OCI-LY1 (cell line): ENCODE results near the gene NEDD4L.

Experiments
- H2AFZ ChIP-seq: fragments of 200-600 bp; sonication (generic), shearing (Covaris generic); 2 replicates; pipeline ENCODE4 v1.6.0; 2014; ENCODE audit warnings: antibody characterized with exemption, mild to moderate bottlenecking, low read length
- H3F3A ChIP-seq: fragments of 200-600 bp; sonication (generic), shearing (Covaris generic); 2 replicates; pipeline ENCODE4 v1.6.0; 2014; ENCODE audit warnings: mild to moderate bottlenecking, antibody characterized with exemption, low read length, moderate library complexity; ENCODE audit not compliant: insufficient read depth
- H3K27ac ChIP-seq: fragments of 200-600 bp; sonication (generic); 2 replicates; pipeline ENCODE4 v1.5.1; 2014; ENCODE audit warnings: low read length, mixed run types, mild to moderate bottlenecking, low read depth; ENCODE audit not compliant: poor library complexity, severe bottlenecking
- H3K27me3 ChIP-seq: fragments of 200-600 bp; sonication (generic); 2 replicates; pipeline ENCODE4 v1.6.0; 2014; ENCODE audit warnings: antibody characterized with exemption, mild to moderate bottlenecking, low read length, moderate library complexity; ENCODE audit not compliant: insufficient read depth
- H3K36me3 ChIP-seq: fragments of 200-600 bp; sonication (generic); 2 replicates; pipeline ENCODE4 v1.6.1; 2014; ENCODE audit warnings: mild to moderate bottlenecking, antibody characterized with exemption, low read length, moderate library complexity, mixed read lengths; ENCODE audit not compliant: insufficient read depth
- H3K4me1 ChIP-seq: fragments of 200-600 bp; sonication (generic); 2 replicates; pipeline ENCODE4 v1.5.1; 2014; ENCODE audit warnings: mild to moderate bottlenecking, low read length, moderate library complexity; ENCODE audit not compliant: insufficient read depth, severe bottlenecking
- H3K4me2 ChIP-seq: fragments of 200-600 bp; sonication (generic), shearing (Covaris generic); 2 replicates; pipeline ENCODE4 v1.6.1; 2014; ENCODE audit warnings: low read length
- H3K4me3 ChIP-seq: fragments of 200-600 bp; sonication (generic); 2 replicates; pipeline ENCODE4 v1.5.1; 2014; ENCODE audit warnings: low read length, low read depth, mild to moderate bottlenecking, mixed read lengths; ENCODE audit not compliant: poor library complexity, severe bottlenecking
- H3K79me2 ChIP-seq: fragments of 200-600 bp; shearing (Covaris generic); 2 replicates; pipeline ENCODE4 v1.6.1; 2016; ENCODE audit warnings: mixed run types, low read length, mixed read lengths; ENCODE audit not compliant: insufficient read depth
- H3K9ac ChIP-seq: fragments of 200-600 bp; sonication (generic), shearing (Covaris generic); 2 replicates; pipeline ENCODE4 v1.6.1; 2014; ENCODE audit warnings: mild to moderate bottlenecking, low read length, mixed read lengths
- H3K9me2 ChIP-seq: fragments of 200-600 bp; sonication (generic), shearing (Covaris generic); 2 replicates; pipeline ENCODE4 v1.6.1; 2014; ENCODE audit warnings: low read depth, mild to moderate bottlenecking, low read length, mixed read lengths
- H3K9me3 ChIP-seq: fragments of 200-600 bp; shearing (Covaris generic); 2 replicates; pipeline ENCODE4 v1.6.1; 2014; ENCODE audit warnings: low read length, mixed read lengths
- H4K20me1 ChIP-seq: fragments of 200-600 bp; sonication (generic), shearing (Covaris generic); 2 replicates; pipeline ENCODE4 v1.6.0; 2016; ENCODE audit warnings: mild to moderate bottlenecking, low read length; ENCODE audit not compliant: insufficient read depth
- CTCF ChIP-seq: fragments of 200-600 bp; sonication (generic), shearing (Covaris generic); IDR thresholded peaks from 2 replicates; pipeline ENCODE4 v1.5.1; 2017; ENCODE audit warnings: mild to moderate bottlenecking, antibody characterized with exemption, low read length, moderate library complexity, mixed read lengths
- EZH2 ChIP-seq: fragments of 200-600 bp; sonication (generic), shearing (Covaris generic); IDR thresholded peaks from 2 replicates; pipeline ENCODE4 v1.8.0; 2017; ENCODE audit warnings: borderline replicate concordance, mixed run types, mild to moderate bottlenecking, antibody characterized with exemption, low read length, moderate library complexity, mixed read lengths

NEDD4L gene

DNA sequence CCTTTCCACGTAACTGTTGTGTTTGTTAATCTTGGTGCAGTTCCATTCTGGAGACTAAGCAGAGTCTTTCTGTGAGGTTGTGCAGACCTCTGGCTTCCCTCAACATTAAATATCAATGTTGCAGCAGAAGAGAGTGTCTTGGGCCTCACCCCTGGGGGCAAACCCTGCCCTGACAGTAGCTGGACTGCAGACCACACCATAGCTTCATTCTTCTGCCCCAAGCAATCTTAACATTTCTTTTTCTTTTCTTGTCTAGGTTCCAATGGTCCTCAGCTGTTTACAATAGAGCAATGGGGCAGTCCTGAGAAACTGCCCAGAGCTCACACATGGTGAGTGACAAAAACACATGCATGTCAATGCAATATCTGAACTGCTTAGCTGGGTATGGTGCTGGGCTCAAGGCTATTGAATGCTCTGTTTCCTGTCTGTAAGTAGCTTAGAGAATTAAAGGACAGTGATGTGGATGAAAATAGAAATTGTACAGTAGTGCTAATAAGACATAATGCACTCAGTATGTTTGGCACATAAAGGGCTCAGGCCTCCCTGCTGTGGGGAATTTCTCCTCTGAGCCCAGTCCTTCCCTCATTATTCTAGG lies 347.3 kb downstream of the NEDD4L start:
- Histone ChIP-seq H3K27ac (no peak overlapping the region), H3K4me1 (no peaks in the 10 kb centered on the region), H3K79me2 (no peaks in the 10 kb centered on the region), H3F3A (no peaks in the 10 kb centered on the region), H3K9me3 (no peaks in the 10 kb centered on the region), H4K20me1 (no peaks in the 10 kb centered on the region), H2AFZ (no peak overlapping the region), H3K9me2 (no peaks in the 10 kb centered on the region), H3K4me3 (no peak overlapping the region), H3K36me3 (no peaks in the 10 kb centered on the region), H3K27me3 (peaks cover 5% of the 10 kb centered on the region; the same call in 1 of the 2 replicates), H3K4me2 (no peak overlapping the region), H3K9ac (no peak overlapping the region)
- TF ChIP-seq EZH2 (no peak), CTCF (no peak)

DNA sequence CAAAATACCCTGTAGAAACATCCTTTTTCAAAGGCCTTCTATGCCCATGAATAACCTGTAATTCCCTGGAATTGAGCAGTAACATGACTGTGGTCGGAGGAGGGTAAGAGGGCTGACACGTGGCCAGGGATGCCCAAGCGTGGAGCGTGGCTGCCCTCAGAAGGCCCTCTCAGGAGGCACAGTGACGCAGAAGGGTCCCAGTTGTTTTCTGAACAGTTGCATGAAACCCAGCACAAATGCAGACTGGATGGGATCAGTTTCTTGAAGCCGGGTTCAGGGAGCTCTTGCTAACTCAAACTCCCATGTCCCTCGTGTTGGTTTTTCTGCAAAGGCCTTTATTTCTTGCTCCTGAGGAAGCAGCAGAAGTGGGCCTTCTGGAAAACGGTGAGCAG lies 347.9 kb downstream of the NEDD4L start:
- Histone ChIP-seq H3K9me2 (no peaks in the 10 kb centered on the region), H4K20me1 (no peaks in the 10 kb centered on the region), H3K4me3 (no peak overlapping the region), H3K79me2 (no peaks in the 10 kb centered on the region), H3K4me1 (no peaks in the 10 kb centered on the region), H2AFZ (no peak overlapping the region), H3K27ac (no peak overlapping the region), H3K36me3 (no peaks in the 10 kb centered on the region), H3F3A (no peaks in the 10 kb centered on the region), H3K27me3 (peaks cover 5% of the 10 kb centered on the region; the same call in 1 of the 2 replicates), H3K9ac (no peak overlapping the region), H3K9me3 (no peaks in the 10 kb centered on the region), H3K4me2 (no peak overlapping the region)
- TF ChIP-seq CTCF (no peak), EZH2 (no peak)

- Histone ChIP-seq H3K27me3 (peaks cover 5% of the 10 kb centered on the region; the same call in 1 of the 2 replicates), H4K20me1 (no peaks in the 10 kb centered on the region), H3K9me2 (no peaks in the 10 kb centered on the region), H3K4me1 (no peaks in the 10 kb centered on the region), H3K4me3 (no peak overlapping the region), H3K79me2 (no peaks in the 10 kb centered on the region), H2AFZ (no peak overlapping the region), H3K9ac (no peak overlapping the region), H3F3A (no peaks in the 10 kb centered on the region), H3K9me3 (no peaks in the 10 kb centered on the region), H3K4me2 (no peak overlapping the region), H3K36me3 (no peaks in the 10 kb centered on the region), H3K27ac (no peak overlapping the region)
- no peak for TF ChIP-seq EZH2
- TF ChIP-seq CTCF = no peak
These were observed 348.4 kb downstream of the NEDD4L start for GRCh38 chr18:58392324-58393000.
